HG03095 (cell line): Measurements from ENCODE around the gene RGS5.

ENCODE experiments used
- ATAC-seq: cut with Tn5 transposase; IDR thresholded peaks from one replicate; pipeline ENCODE4 v1.9.1; 2021; ENCODE audit warnings: moderate library complexity; ENCODE audit not compliant: unreplicated experiment

RGS5 gene

DNA sequence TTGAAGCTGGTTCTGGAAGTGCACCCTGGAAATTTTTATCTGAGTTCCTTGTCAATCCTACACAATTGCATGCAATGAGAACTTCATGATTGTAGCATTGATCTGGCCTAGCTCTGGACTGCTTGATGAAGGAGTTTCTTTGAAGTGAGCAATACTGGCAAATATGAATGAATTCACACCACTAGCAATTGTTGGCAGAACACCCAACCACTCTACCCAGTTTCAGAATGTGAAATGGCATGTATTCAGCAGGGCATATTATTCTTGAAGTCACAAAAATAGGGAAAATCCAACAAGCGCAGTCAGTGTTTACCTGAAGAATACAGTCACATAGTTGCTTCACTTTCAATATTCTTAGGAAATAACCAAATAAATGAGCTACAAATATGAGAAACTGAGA, 57.3 kb downstream of the RGS5 start:
- no peak for ATAC-seq

DNA sequence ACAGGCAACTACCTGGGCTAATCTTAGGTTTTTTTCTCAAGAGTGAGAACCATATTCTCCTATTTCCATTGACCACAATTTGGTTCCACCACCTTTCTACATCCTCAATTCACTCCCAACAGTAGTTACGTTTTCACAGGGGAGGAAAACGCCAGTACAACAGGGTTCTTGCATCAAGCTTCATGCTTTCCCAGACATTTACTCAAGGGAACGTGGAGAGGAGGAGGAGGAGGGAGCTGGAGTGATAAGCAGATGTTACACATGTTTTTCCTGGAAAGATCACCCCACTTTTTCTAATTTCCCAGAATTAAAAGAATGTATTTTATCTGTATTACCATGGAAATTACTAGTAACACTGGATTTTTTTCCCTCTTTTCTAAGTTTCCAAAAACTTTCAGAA, 58.3 kb downstream of the RGS5 start:
- ATAC-seq: no peak

DNA sequence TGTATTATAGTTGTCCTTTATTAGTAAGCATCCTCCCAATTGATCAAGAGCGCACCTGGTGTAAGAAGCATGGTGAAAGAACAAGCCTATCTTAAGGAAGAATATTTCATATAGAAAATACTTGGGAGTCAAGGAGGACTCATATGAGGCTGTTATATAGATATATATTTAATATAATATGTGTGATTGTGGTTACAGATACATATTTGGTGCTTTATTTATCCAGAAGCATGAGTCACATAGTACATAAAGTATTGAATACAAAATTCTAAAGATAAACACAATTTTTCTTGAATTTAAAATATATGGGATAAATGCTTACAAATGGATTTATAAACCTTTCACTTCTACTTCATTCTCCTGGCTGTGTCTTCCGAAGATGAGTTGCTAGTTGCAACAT, 60.6 kb downstream of the RGS5 start:
- no peak for ATAC-seq

DNA sequence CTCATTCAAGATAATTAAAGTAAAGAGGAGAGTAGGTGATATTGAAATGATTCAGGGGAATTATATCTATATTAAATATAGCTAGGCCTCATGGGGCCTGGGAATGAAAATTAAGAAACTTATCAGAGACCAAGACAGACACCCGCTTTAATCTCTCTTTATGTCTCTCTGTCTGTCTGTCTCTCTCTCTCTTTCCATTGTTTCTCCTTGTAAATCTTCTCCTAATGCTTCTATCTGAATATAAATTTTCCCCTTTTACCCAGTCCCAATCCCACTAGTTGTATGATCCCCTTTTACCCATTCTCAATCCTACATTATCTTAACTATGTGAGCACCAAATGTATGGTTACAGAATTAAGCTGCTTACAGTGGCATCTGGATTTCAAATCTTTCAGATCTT, 61.2 kb downstream of the RGS5 start:
- no peak for ATAC-seq

DNA sequence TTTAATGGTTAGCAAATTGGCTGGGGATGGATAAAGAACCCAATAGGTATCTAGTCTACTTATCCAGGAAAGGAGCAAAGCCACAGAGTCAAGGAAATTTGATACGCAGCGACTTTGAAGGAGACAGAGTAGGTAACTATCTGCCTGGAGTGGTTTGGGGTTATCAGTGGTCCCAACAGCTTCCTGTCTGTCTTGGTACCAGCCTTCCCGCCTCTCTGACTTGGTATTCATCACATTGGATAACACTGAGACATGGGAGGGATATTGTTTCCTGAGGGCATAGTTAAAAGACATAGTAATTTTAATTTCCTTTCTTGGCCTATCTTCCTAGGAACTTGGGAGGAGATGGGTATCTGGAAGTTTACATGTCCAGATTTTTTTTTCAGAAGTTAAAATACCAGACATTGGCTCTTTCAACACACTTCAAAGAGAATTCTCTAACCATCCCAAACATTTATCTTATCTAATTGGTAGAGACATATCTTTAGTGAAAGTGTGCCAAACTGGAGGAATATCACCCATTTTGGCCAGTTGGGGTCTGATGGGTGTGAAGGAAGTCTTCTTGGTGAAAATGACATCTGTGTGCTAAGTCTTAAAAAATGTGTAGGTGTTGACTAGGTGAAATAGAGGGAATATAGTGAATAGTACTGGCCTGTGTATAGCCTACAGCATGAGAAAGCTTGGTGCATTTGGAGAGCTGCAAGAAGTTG, 65.0 kb downstream of the RGS5 start:
- no peak for ATAC-seq

DNA sequence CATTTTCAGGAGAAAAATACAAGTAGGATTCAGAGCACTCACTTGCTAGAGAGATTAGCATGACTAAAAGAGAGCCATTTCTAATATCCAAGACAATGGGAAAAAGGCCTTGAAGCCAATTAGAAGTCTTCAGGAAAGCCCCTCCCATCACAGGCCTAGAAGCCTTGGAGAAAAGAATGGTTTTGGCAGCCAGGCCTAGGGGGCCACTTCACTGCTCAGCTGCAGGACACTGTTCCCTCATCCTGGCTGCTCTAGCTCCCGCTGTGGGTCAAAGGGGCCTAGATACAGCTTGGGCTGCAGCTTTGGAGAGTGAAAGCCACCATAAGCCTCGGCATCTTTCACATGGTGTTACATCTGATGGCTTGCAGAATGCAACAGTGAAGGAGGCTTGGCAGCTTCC, 70.7 kb downstream of the RGS5 start:
- ATAC-seq: no peak

DNA sequence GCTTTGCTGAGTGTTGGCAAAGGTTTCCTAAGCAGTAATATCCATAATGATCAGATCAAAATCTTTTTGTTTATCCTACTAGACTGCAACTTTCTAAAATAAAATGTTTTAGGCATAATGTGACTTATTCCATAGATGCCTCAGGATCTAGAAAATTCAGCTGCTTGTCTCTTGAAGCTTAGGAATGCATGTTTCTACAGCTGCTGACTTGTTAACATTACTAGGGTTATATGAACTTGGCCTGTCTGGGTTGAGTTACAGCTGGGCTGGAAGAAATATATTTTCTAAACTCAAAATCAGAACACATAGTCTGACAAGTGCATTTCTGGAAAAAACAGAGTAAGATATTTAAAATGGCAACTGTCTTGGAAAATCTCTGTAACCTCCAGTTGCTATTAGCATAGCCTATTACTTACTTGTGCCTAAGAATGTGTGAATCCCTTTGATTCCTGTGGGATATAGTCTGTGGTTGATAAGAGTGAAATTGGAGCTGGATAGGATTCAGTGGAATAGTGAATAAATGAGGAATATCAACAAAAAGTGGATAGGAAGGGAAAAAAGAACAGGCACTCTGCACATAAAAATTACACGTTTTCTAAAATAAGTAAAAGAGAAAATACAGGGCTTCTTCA, 72.4 kb downstream of the RGS5 start:
- no peak for ATAC-seq

DNA sequence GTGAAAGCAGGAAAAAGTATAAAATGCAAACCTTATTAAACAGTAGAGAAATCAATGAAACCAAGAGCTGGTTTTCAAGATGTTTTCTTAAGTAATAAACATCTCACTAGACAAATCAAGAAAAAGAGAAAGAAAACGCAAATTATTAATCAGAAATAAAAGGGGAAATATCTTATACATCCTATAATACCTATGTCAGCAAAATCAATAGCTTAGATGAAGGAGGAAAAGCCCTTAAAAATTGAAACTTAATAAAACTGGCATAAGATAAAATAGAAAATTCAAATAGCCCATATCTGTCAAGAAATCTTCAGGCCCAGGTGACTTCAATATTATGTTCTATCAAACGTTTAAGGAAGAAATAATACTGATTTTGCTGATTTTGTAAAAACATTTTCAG, 74.4 kb downstream of the RGS5 start:
- ATAC-seq: no peak

DNA sequence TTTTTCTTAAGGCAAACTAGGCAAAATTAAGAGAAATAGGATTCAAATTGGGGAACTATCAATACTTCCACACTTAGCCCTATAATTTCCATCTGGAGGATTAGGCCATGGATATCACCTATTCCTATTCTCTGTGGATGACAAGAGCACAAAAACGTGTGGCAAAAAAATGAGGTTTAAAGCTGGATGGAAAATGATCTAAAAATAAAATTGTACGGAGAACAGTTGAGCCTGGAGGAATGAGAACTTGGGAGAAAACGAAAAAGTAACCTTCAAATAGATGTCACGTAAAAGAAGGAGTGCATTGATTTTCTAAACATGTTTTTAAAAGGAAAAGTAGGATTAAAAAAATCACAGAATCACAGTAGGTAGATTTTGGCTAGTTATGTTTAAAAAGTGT, 77.9 kb downstream of the RGS5 start:
- no peak for ATAC-seq

DNA sequence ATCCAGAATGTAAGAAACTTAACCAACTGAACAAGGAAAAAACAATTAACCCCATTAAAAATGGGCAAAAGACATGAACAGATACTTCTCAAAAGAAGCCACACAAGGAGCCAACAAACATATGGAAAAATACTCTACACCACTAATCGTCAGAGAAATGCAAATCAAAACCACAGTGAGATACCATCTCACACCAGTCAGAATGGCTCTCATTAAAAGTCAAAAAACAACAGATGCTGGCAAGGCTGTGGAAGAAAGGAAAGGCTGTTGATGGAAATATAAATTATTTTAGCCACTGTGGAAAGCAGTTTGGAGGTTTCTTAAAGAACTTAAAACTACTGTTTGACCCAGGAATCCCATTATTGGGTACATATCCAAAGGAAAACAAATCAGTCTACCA, 82.3 kb downstream of the RGS5 start:
- ATAC-seq: no peak

DNA sequence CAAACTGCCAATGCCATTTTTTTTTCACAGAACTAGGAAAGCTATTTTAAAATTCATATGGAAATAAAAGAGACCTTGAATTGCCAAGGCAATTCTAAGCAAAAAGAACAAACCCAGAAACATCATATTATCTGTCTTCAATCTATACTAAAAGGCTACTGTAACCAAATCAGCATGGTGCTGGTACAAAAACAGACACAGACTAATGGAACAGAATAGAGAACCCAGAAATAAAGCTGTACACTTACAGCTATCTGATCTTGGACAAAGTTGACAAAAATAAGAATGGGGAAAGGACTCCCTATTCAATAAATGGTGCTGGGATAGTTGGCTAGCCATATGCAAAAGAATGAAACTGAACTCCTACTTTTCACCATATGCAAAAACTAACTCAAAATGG, 83.0 kb downstream of the RGS5 start:
- no peak for ATAC-seq

DNA sequence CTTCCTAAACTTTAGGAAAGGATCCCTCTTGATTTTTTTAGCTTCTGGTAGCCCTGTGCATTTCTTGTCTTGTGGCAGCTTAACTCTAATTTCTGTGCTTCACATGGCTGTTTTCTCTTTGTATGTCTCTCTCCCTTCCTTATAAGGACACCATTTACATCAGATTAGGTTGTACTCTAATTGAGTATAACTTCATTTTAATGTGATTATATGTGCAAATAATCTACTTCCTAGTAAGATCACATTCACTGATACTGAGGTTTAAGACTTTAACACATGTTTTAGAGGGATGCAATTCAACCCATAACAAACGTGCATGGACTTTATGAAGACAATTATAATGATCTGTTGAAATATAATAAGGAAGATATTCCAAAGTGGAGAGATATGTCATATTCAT, 86.8 kb downstream of the RGS5 start:
- ATAC-seq: no peak

DNA sequence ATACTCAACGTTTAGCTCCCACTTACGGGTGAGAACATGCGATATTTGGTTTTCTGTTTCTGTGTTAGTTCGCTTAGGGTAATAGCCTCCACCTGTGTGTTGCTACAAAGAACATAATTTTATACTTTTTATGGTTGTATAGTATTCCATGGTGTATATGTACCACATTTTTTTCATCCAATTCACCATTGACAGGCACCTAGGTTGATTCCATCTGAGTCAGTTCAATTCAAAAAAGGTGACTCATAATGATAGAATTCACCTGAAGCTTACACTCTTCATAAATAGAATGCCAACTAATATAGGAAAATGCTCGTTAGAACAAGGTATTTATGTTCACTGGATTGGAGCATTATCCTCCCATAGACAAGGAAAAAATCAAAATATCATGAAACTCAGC, 95.1 kb downstream of the RGS5 start:
- no peak for ATAC-seq

DNA sequence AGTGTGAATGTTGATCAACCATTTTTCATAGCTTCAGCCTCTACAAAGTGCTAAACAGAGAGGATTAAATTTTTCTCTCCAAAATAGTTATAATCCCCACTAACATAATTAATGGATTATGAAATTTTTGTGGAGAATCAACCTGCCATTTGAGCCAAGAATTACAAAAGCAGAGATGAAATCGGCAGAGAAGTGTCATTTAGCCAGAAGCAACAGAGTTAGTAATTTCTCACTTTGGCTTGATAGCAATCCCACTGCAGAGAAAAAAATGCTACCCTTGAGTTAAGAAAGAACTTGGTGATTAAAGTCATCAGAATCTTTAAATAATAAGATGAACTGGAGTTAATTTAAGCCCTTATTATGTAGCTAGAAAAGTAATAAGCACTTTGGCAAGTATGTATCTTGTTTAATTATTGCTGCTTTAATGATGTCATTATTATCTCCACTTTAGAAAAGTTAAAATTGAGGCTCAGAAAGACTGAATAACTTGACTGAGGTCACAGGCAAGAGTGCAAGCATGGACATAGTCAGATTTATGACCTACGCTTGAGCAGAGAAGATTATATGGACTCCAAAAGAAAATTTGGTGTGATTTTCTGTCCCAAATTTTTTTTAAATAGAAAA, 96.2 kb downstream of the RGS5 start:
- ATAC-seq: no peak

DNA sequence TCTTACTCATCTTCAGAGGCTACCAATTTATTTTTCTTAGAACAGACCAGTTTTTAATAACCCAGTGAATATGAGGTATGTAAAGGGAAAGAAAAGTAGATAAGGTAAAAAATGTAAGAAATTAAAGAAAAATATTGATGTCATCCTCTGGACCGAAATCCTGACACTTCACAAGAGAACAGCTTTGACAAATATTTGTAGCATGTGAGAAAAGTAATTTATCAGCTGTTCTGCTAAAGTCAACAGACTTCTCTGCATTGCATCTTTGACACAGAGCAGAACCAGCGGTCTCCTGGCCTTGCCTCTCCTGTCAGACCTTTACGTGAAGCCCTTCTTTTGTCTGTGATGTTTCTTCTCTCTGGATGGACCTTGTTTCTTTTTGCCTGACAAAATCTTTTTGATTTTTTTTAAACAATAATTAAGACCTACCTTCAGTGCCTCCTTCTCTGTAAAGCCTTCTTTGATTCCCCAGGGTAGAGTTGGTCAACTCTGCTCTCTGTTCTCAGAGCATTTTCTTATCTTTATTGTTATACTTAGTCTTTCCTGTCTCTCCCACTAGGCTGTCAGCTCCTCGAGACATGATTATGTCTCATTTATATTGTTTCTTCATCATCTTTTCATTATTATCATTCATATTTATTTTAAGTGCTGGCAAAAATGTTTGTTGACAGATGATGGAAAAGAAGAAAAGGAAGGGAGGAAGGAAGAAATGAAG, 98.2 kb downstream of the RGS5 start:
- no peak for ATAC-seq

DNA sequence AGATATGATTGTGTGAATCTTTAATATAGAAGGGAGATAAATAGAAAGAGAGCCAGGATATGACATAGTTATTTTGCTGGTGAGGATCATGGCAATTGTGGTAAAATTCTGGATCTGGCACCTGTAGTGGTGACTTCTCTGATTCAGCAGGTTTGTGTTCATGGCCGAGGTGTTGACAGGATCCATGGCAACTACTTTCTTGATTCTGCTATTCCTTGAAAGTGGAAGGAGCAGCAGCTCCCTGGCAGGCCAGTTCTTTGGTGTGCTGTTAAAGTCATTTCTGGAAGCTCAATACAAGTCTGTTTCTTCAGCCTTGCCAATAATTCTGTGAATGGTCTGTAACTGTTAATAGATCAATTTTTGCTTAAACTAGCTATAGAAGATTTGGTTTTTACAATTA, 100.1 kb downstream of the RGS5 start:
- ATAC-seq: no peak

DNA sequence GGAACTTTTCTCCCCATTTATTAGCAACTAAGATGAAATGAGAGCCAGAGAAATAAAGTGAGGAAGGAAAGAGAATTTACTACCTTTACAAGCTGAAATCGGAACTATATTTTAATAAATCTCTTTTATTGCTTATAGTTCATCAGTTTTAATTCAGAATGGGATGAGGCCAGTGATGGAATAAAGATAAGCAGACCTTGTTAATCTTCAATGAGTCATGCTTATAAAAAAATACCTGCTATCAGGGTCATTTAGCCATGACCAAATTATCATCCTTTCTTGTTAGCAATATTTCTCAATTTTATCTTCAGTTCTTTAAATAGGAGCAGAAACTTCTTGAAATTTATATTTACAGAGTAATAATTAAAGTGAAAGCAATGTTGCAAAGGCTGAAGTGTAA, 107.5 kb downstream of the RGS5 start:
- no peak for ATAC-seq

DNA sequence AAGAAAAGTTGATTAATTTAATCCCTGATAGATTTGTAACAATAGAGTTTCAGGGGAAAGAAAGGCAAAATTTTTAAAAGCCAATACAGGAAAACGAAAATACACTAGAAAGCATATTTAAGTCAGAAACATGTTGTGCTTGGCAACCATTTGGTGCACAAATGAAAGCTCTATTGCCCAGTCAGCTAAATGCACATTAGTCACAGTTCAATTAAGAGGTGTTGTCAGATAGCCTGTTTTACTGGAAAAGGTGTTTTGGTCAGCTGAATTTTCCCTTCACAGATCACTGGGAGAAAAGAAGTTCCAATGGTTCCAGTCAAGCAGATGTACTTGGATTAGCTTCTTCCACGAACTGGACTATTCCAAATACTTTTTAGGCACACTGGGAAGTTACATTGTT, 108.1 kb downstream of the RGS5 start:
- no peak for ATAC-seq

DNA sequence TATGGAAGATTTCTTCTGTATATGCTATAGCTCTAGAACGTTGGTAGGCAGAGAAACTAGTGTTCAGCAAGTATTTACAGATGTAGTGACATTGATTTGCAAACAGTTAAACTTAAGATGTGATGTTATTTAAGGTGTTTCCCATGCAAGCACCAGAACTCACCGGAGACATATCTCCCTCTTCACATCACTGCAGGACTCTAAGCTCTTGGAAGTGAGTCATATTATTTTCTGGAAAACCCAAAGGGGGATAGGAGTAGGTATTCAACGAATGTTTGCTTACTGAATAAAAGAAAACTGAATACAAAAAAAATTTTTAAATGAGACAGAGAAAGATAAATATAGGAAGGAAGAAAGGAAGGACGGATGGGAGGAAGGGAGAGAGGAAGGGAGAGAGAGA, 108.5 kb downstream of the RGS5 start:
- ATAC-seq: no peak

DNA sequence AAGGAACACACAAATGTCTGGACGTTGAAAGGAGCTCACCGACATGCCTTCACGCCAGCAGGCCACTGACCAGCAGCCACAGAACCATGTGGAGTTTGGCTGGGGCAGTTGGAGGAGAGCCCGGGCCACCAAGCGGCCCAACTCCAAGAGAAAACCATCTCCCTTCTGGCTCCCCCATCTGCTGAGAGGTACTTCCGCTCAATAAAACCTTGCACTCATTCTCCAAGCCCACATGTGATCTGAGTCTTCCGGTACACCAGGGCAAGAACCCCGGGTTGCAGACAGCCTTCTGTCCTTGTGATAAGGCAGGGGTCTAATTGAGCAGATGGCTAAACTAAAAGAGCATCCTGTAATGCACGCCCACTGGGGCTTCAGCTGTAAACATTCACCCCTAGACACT, 109.1 kb downstream of the RGS5 start:
- ATAC-seq: no peak

DNA sequence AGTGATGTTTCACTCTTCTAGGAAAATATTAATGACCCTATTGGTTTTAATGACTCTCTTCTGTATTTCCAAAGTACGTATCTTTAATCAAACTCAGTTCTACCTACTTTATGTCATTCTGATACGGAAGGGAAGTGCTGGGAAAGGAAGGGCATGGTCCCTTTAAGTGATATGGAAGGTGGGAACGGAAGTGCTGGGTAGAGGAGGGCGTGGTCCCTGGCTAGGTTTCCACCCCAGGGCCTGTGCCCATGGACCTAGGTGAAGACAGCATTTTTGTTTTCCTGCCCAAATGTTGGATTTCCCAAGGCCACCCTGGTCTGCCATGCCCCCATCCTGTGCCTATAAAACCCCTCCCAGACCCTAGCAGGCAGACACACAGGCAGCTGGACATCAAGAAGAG, 109.5 kb downstream of the RGS5 start:
- ATAC-seq: no peak
